ENCODE measurements around the gene PAK1. TPM values are rescaled to one million over a fixed set of nuclear protein-coding genes. Genes with fewer than 3 reads are reported as not detected.
"Not testable (repeated sequence)": the region's sequence is repeated elsewhere in the genome, so short reads cannot be mapped to it uniquely, and the experiment has no call there.

Gene PAK1
- total RNA-seq, 2 experiments from 2014 or later: 85.7 to 91.5 TPM

GRCh38 chr11:77506857-77507256 is 33.0 kb upstream of the PAK1 start:
- no peaks in the 10 kb centered on the region for H3K36me3 Mint-ChIP-seq (ENCODE audit: low read depth)
- H3K4me3 Mint-ChIP-seq: no peak overlapping the region
- no peak overlapping the region for H3K27ac Mint-ChIP-seq
- no peak for ATAC-seq
- H3K9me3 Mint-ChIP-seq (ENCODE audit: insufficient read depth): no peaks in the 10 kb centered on the region
- CTCF ChIA-PET: no interaction called here
- POLR2A ChIA-PET: interaction anchor here (0.7 kb wide), 1 partner anchor 28 kb away, joined by 3 read pairs; no protein-coding TSS in a partner anchor
- peaks cover 31% of the 10 kb centered on the region for H3K27me3 Mint-ChIP-seq (ENCODE audit: low read depth)
- no peak for DNase-seq
- peaks cover under 1% of the 10 kb centered on the region for H3K4me1 Mint-ChIP-seq (ENCODE audit: low read depth)

- ChIA-PET POLR2A (no interaction called here), CTCF (interaction anchor here (1.1 kb wide), 1 partner anchor 459 kb away, joined by 3 read pairs; no protein-coding TSS in a partner anchor)
- ATAC-seq: no peak
- Mint-ChIP-seq H3K27ac (no peak overlapping the region), H3K4me1 (ENCODE audit: low read depth) (no peaks in the 10 kb centered on the region), H3K27me3 (ENCODE audit: low read depth) (peaks cover 30% of the 10 kb centered on the region), H3K4me3 (no peak overlapping the region), H3K9me3 (ENCODE audit: insufficient read depth) (no peaks in the 10 kb centered on the region), H3K36me3 (ENCODE audit: low read depth) (no peaks in the 10 kb centered on the region)
- DNase-seq: no peak
Observed at GRCh38 chr11:77505956-77506355, 32.1 kb upstream of the PAK1 start.

DNA sequence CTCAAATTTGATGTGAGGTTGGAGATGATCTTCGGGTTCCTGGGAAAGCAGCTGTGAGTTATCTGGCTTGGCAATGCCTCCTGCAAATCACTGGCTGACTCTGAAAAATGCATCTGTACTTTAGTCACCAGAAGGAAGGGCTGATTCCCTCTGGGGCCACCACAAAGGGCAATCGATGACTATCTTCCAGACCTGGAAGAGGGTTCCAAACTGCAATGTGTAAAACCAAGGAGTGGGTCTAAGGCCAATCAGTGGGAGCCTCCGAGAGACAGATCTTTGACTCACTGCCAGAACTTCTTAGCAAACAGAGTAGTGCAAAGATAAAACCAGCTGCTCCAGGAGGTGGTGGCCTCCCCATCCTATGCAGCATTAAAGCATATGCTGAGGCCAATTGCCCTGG is 29.1 kb upstream of the PAK1 start:
- DNase-seq (no peak), ATAC-seq (no peak)
- H3K9me3 Mint-ChIP-seq (ENCODE audit: insufficient read depth): no peaks in the 10 kb centered on the region
- H3K4me3 Mint-ChIP-seq: no peak overlapping the region
- H3K27me3 Mint-ChIP-seq (ENCODE audit: low read depth): peaks cover 28% of the 10 kb centered on the region
- ChIA-PET CTCF (no interaction called here), POLR2A (no interaction called here)
- no peaks in the 10 kb centered on the region for H3K4me1 Mint-ChIP-seq (ENCODE audit: low read depth)
- H3K27ac Mint-ChIP-seq: no peak overlapping the region
- no peaks in the 10 kb centered on the region for H3K36me3 Mint-ChIP-seq (ENCODE audit: low read depth)

GRCh38 chr11:77502346-77502905 is 28.5 kb upstream of the PAK1 start:
- ATAC-seq: no peak
- POLR2A ChIA-PET: no interaction called here
- DNase-seq: no peak
- no peaks in the 10 kb centered on the region for H3K36me3 Mint-ChIP-seq (ENCODE audit: low read depth)
- no peaks in the 10 kb centered on the region for H3K9me3 Mint-ChIP-seq (ENCODE audit: insufficient read depth)
- no peak overlapping the region for H3K27ac Mint-ChIP-seq
- CTCF ChIA-PET: no interaction called here
- no peak overlapping the region for H3K4me3 Mint-ChIP-seq
- peaks cover 30% of the 10 kb centered on the region for H3K27me3 Mint-ChIP-seq (ENCODE audit: low read depth)
- no peaks in the 10 kb centered on the region for H3K4me1 Mint-ChIP-seq (ENCODE audit: low read depth)

- DNase-seq (no peak), ATAC-seq (no peak)
- H3K4me3 Mint-ChIP-seq: no peak overlapping the region
- H3K4me1 Mint-ChIP-seq (ENCODE audit: low read depth): no peaks in the 10 kb centered on the region
- H3K36me3 Mint-ChIP-seq (ENCODE audit: low read depth): no peaks in the 10 kb centered on the region
- peaks cover 32% of the 10 kb centered on the region for H3K27me3 Mint-ChIP-seq (ENCODE audit: low read depth)
- no peak overlapping the region for H3K27ac Mint-ChIP-seq
- ChIA-PET POLR2A (no interaction called here), CTCF (no interaction called here)
- H3K9me3 Mint-ChIP-seq (ENCODE audit: insufficient read depth): no peaks in the 10 kb centered on the region
Observed at GRCh38 chr11:77501758-77502157, 27.9 kb upstream of the PAK1 start.

- peaks cover 18% of the 10 kb centered on the region for H3K27me3 Mint-ChIP-seq (ENCODE audit: low read depth)
- ATAC-seq (no peak), DNase-seq (no peak)
- POLR2A ChIA-PET: no interaction called here
- CTCF ChIA-PET: no interaction called here
- no peaks in the 10 kb centered on the region for H3K36me3 Mint-ChIP-seq (ENCODE audit: low read depth)
- no peaks in the 10 kb centered on the region for H3K9me3 Mint-ChIP-seq (ENCODE audit: insufficient read depth)
- H3K4me1 Mint-ChIP-seq (ENCODE audit: low read depth): no peaks in the 10 kb centered on the region
- H3K27ac Mint-ChIP-seq: no peak overlapping the region
- H3K4me3 Mint-ChIP-seq: no peak overlapping the region
Observed at GRCh38 chr11:77497368-77497767, 23.5 kb upstream of the PAK1 start.

GRCh38 chr11:77495526-77495925 is 21.6 kb upstream of the PAK1 start:
- Mint-ChIP-seq H3K9me3 (ENCODE audit: insufficient read depth) (no peaks in the 10 kb centered on the region), H3K4me1 (ENCODE audit: low read depth) (no peaks in the 10 kb centered on the region), H3K27ac (no peak overlapping the region), H3K4me3 (no peak overlapping the region), H3K36me3 (ENCODE audit: low read depth) (no peaks in the 10 kb centered on the region), H3K27me3 (ENCODE audit: low read depth) (peaks cover 13% of the 10 kb centered on the region)
- ATAC-seq (no peak), DNase-seq (no peak)
- CTCF ChIA-PET: no interaction called here
- POLR2A ChIA-PET: no interaction called here

DNA sequence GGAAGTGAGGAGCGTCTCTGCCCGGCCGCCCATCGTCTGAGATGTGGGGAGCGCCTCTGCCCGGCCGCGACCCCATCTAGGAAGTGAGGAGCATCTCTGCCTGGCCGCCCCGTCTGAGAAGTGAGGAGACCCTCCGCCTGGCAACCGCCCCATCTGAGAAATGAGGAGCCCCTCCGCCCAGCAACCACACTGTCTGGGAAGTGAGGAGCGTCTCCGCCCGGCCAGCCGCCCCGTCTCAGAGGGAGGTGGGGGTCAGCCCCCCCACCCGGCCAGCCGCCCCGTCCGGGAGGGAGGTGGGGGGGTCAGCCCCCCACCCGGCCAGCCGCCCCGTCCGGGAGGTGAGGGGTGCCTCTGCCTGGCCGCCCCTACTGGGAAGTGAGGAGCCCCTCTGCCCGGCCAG is 16.1 kb upstream of the PAK1 start:
- not testable (repeated sequence) for H3K27me3 Mint-ChIP-seq (ENCODE audit: low read depth)

GRCh38 chr11:77487790-77488189 is 13.9 kb upstream of the PAK1 start:
- Mint-ChIP-seq H3K4me1 (ENCODE audit: low read depth) (no peaks in the 10 kb centered on the region), H3K27me3 (ENCODE audit: low read depth) (peaks cover 13% of the 10 kb centered on the region), H3K36me3 (ENCODE audit: low read depth) (no peaks in the 10 kb centered on the region), H3K27ac (no peak overlapping the region), H3K4me3 (no peak overlapping the region), H3K9me3 (ENCODE audit: insufficient read depth) (no peaks in the 10 kb centered on the region)
- CTCF ChIA-PET: no interaction called here
- ATAC-seq (no peak), DNase-seq (no peak)
- POLR2A ChIA-PET: no interaction called here

More for the DNA sequence above, 16.1 kb upstream of the PAK1 start:
- H3K4me3 Mint-ChIP-seq; CTCF ChIA-PET; H3K9me3 Mint-ChIP-seq (ENCODE audit: insufficient read depth); H3K27ac Mint-ChIP-seq; ATAC-seq; H3K4me1 Mint-ChIP-seq (ENCODE audit: low read depth); DNase-seq; POLR2A ChIA-PET; H3K36me3 Mint-ChIP-seq (ENCODE audit: low read depth): not testable (repeated sequence)

GRCh38 chr11:77479746-77480352 is 6.0 kb upstream of the PAK1 start:
- H3K4me3 Mint-ChIP-seq: no peak overlapping the region
- POLR2A ChIA-PET: no interaction called here
- ATAC-seq: no peak

DNA sequence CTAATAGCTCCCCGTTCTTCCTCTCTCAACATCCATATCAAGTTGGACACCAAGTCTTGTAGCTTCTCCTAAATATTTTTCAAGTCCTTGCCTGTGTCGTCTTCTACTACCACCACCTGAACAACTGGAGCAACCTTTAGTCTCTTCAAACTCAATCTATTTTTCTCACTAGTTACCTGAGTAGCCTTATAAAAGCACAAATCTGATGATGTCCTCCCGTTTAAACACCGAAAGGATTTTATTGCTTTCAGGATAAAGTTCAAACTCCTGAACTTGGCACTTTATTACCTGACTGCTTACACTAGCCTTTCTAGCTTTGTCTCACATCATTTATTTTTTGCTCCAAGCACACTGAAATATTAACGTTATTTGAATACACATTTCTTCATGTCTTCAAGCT is 1.3 kb upstream of the PAK1 start:
- ChIA-PET POLR2A (interaction anchor here (1.2 kb wide), 1 partner anchor 25 kb away, joined by 3 read pairs; no protein-coding TSS in a partner anchor), CTCF (interaction anchor here (1.0 to 1.1 kb wide), 2 partner anchors 28 to 63 kb away, joined by 3 to 4 read pairs; no protein-coding TSS in a partner anchor)
- no peak overlapping the region for H3K27ac Mint-ChIP-seq
- DNase-seq: no peak
- H3K4me3 Mint-ChIP-seq: no peak overlapping the region
- H3K27me3 Mint-ChIP-seq (ENCODE audit: low read depth): peaks cover 15% of the 10 kb centered on the region
- peaks cover 31% of the 10 kb centered on the region for H3K4me1 Mint-ChIP-seq (ENCODE audit: low read depth)
- H3K9me3 Mint-ChIP-seq (ENCODE audit: insufficient read depth): no peaks in the 10 kb centered on the region
- no peaks in the 10 kb centered on the region for H3K36me3 Mint-ChIP-seq (ENCODE audit: low read depth)
- ATAC-seq: no peak

More at GRCh38 chr11:77479746-77480352, 6.0 kb upstream of the PAK1 start:
- Mint-ChIP-seq H3K27me3 (ENCODE audit: low read depth) (peaks cover 14% of the 10 kb centered on the region), H3K4me1 (ENCODE audit: low read depth) (no peaks in the 10 kb centered on the region), H3K27ac (no peak overlapping the region), H3K36me3 (ENCODE audit: low read depth) (no peaks in the 10 kb centered on the region), H3K9me3 (ENCODE audit: insufficient read depth) (no peaks in the 10 kb centered on the region)
- CTCF ChIA-PET: no interaction called here
- no peak for DNase-seq

- H3K27me3 Mint-ChIP-seq (ENCODE audit: low read depth): peaks cover 17% of the 10 kb centered on the region
- ATAC-seq: no peak
Observed at GRCh38 chr11:77474684-77475060, 778 bp upstream of the PAK1 start.

More at GRCh38 chr11:77474684-77475060, 778 bp upstream of the PAK1 start:
- no peaks in the 10 kb centered on the region for H3K9me3 Mint-ChIP-seq (ENCODE audit: insufficient read depth)
- peaks cover 34% of the 10 kb centered on the region for H3K4me1 Mint-ChIP-seq (ENCODE audit: low read depth)
- peak overlapping the region; percentile 84 for H3K27ac Mint-ChIP-seq
- H3K4me3 Mint-ChIP-seq: peak overlapping the region; percentile 78
- no peaks in the 10 kb centered on the region for H3K36me3 Mint-ChIP-seq (ENCODE audit: low read depth)
- CTCF ChIA-PET: interaction anchor here (1.0 to 1.1 kb wide), 2 partner anchors 28 to 63 kb away, joined by 3 to 4 read pairs; no protein-coding TSS in a partner anchor
- no peak for DNase-seq
- POLR2A ChIA-PET: interaction anchor here (1.2 kb wide), 1 partner anchor 24 kb away, joined by 3 read pairs; no protein-coding TSS in a partner anchor

Data from activated CD8-positive, alpha-beta T cell treated with anti-CD3 and anti-CD28 coated beads, Interleukin-2, amount 10 ng/mL, durations not matched to agents 7 days and 5 days (primary cell).